GM18511 (cell line): ENCODE results near the gene FHIT.

Experiments
- ATAC-seq: cut with Tn5 transposase; IDR thresholded peaks from one replicate; pipeline ENCODE4 v1.9.1; 2021; ENCODE audit warnings: mild to moderate bottlenecking, moderate library complexity; ENCODE audit not compliant: unreplicated experiment

Gene FHIT

DNA sequence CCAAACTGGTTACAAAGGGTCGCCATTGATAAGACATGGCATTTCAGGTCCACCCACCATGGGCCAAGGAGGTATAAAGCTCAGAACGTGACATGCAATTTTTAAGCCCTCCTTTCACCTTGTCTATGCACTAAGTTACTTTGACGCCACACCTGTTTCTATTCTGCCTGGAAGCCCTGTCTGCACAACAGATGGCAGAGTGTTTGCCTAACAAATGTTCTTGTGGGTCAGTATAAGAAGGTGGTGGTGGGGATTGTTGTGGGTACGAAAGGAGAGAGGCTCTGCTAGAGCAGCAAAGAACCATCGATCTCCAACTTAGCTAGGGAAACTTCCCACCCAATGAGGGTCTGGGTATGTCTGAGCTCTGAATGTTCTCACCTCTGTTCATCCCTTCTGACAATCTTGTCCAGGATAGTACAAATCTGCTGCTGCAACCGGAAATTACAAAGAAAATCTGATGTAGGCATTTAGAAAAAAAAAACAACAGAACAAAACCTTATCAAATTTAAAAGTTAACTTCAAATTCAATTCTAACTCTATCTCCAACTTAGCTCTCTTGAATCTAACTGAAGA, 1256.4 kb downstream of the FHIT start:
- ATAC-seq: no peak

DNA sequence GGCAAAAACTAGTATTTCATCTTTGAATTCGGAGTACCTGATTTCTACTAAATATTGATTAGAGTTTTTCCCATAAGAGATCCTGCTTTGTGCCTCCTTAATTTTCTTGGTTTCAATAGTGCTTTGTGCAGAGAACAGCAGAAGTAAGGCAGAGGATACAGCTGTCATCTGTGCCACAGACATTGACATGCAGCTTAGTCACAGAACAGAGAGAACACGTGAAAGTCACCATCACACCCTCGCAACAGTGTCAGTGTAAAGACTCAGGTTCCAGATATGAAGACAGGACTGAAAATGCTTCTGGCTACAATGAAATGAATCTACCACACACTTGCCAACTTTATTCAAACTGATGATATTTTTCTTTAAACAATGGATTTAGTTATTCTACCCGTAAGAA, 1258.7 kb downstream of the FHIT start:
- no peak for ATAC-seq

GRCh38 chr3:59990915-59991314, 1260.3 kb downstream of the FHIT start:
- ATAC-seq: no peak

DNA sequence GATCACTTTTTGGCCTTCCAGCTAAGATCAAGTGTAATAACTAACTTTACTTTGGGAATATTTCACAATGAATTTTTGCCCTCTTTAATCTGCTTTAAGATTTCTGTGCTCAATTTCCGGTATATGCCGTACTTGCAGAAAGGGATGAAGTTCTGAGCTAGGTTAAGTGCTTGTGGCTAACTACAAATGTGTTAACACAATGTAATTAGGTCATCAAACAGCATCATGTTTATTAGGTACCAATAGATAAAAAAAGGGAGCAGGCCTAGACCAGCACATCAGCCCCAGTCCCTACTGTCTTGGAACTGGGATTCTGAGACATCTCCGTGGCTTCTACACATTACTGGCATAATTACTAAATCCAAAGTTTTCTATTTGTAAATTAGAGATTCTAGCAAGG, 1268.7 kb downstream of the FHIT start:
- ATAC-seq: no peak

- ATAC-seq: no peak
Measured at GRCh38 chr3:59981377-59981776, 1269.9 kb downstream of the FHIT start.

DNA sequence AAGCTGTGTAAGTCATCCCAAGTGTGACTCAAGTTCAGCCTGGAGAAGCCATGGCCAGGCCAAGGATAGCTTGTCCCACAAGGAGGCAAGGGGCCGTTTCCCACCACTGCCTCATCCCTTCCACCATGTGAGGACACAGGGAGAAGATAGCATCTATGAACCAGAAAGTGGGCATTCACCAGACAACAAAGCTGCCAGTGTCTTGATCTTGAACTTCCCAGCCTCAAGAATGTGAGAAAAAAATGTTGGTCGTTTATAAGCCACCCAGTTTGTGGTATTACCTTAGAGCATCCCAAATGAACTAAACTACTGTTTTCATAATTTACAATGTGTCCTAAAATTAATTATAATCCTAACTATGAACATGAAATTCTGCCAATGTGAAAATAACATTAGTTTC, 1270.7 kb downstream of the FHIT start:
- no peak for ATAC-seq

DNA sequence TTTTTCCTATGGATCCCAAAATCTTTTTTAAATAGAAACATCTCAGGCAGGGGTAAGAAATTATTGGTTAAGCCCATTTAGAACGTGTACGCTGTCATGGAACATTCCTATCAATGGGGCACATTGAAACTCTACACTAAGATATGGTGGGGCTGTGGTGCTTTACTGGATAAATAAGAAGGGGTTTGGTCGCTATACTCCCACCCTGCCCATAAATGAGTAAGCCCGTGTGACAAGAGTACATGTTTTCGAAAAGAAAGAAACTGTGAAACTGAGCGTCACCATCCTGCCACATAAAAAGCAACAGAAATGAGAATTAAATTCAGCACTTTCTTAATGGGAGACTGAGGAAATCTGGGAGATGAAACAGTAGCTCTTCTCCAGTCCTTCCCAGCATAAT, 1271.7 kb downstream of the FHIT start:
- no peak for ATAC-seq

- peak; percentile 91 for ATAC-seq
Measured at GRCh38 chr3:59978979-59979378, 1272.3 kb downstream of the FHIT start.

GRCh38 chr3:59970796-59971195, 1280.5 kb downstream of the FHIT start:
- no peak for ATAC-seq

DNA sequence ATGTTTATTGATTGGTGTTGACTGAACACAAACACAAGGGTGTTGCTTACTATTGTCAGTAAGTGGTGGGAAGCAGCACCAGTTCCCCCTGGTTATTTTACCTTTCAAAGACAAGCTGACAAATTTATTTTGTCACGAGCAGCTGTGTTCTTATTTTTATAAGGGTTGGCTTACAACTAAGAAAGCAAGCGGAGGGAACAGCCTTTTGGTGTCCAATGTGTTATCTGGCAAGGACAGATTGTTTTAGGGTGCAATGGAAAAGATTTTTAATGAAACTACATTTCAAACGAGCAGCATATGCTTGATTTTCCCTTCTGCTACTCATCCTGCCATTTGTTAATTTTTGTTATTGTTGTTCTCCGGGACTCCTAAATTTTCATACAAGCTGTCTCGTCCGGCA, 1280.9 kb downstream of the FHIT start:
- no peak for ATAC-seq

DNA sequence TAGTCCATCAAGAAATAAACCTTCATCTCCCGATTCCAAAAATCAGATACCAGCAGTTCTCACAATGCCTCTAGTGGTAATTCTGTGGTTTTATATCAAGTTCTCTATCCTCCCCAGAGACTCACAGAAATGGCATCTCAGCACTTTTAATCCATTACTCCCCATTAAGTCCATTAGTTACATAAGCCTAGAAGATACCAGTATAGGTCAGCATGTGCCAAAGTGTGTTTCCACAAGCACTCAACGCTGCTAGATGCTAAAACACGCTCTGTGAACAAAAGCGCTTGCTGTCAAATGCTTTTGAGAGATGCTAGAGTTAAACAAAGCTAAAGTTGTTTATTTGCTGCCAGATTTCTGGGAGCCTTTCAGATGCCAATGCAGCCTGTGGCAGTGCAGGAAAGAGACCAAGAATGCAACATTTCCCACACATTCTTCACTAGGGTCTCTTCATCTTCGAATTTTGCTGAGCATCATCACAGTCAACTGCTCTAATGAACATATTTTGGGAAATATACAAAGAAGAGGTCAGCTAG, 1282.7 kb downstream of the FHIT start:
- no peak for ATAC-seq

- ATAC-seq: no peak
Measured at GRCh38 chr3:59963676-59964075, 1287.6 kb downstream of the FHIT start.

- no peak for ATAC-seq
Measured at GRCh38 chr3:59957150-59957549, 1294.1 kb downstream of the FHIT start.

DNA sequence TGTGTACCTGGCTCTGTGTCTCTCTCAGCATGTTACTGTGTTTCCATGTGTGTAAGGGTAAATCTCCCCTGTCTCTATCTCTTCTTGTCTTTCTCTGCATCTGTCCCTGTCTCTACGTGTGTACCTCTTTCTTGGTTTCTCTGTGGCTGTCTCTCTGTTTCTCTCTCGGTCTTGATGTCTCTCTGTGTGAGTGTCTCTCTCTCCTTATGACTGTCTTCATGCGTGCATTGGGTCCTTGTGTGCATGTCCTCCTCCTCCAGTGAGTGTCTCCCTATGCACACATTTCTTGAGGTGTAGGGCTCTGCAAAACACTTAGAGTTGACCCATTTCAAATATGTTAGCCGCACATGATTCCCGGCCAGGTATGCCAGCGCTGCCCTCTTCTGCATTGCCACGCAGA, 1298.1 kb downstream of the FHIT start:
- ATAC-seq: no peak

GRCh38 chr3:59949311-59949710, 1301.9 kb downstream of the FHIT start:
- ATAC-seq: no peak

- ATAC-seq: no peak
Measured at GRCh38 chr3:59946401-59946800, 1304.9 kb downstream of the FHIT start.

- no peak for ATAC-seq
Measured at GRCh38 chr3:59940718-59941117, 1310.5 kb downstream of the FHIT start.

GRCh38 chr3:59939826-59940426, 1311.3 kb downstream of the FHIT start:
- no peak for ATAC-seq

DNA sequence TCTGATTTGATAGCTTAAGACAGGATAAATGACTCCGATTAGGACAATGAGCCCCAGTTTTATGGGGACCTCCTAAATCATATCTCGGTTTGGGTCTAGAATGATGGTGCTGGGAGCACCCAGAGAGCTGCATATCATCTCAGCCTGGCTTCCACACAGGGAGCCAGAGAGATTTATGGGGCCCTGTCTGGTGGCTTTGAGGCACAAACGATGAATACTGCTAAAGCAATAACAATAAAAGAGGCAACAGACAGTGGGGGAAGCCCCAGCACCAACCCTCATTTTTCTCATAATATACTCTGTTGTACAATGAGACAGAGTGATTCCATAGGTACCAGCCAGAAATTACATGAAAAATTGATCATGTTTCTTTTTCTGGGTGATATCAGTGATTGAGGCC, 1312.4 kb downstream of the FHIT start:
- no peak for ATAC-seq

DNA sequence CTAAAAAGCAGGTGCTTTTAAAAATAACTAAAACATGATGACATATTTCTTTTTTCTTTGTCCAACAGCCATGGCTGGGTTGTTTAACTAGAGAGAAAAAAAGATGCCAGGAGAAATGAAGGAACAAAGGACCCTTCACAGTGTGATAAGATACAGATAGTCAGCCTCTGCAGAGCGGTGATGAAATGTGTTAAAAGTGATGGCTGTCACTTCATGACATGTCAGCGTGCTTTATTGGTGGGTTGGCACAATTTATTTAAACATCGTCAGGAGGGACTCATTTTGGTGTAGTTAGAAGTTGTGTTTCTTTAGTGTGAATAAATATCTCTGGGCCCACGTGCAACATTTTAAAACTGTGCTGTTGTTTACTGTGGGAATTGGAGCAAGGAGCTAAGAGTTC, 1314.1 kb downstream of the FHIT start:
- ATAC-seq: no peak

DNA sequence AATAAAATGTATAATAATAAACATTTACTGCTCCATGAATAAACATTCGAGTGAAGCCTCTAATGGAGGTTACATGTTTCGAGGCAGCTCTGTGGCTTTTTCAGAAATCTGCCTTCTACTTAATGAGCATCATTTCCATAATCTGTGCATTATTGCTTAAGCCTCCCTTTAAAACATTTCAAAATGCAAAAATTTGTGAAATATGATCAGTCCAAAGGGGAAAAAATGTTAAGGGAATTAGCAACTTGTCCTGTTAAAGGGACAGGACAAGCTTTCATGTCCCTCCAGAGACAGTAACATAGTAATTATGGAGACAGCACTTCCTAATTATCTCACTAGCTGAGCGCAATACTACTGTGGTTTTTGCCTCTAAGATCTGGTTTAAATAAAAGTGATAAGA, 1314.8 kb downstream of the FHIT start:
- no peak for ATAC-seq

DNA sequence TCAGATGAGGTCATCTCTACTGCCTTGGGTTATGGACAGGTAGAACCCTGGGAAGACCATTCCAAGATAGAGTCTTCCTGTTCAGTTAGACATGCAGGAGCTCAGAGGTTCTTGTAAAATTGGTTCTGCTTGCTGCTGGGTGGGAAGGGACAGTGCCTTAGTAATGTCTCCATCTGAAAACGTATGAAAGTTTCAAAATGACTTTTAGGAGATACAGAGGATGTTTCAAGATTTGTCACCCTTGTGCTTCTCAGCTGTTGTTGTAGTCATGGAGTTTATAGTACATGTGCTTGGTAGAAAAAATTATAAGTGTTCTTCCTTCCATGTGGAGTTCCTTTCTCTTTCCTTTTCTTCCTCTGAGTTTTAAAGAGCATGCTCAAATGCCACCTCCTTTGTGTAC, 1316.2 kb downstream of the FHIT start:
- peak; percentile 99 for ATAC-seq

DNA sequence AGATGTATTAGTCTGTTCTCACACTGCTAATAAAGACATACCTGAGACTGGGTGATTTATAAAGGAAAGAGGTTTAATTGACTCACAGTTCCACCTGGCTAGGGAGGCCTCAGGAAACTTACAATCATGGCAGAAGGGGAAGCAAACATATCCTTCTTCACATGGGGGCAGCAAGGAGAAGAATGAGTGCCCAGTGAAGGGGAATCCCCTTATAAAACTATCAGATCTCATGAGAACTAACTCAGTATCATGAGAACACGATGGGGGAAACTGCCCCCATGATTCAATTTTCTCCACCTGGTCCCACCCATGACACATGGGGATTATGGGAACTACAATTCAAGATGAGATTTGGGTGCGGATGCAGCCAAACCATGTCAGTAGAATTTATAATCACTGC, 1316.7 kb downstream of the FHIT start:
- peak; percentile 30 for ATAC-seq
